H9 (cell line): ENCODE measurements around the gene KLRC3. TPM values are rescaled to one million over a fixed set of nuclear protein-coding genes. Genes with fewer than 3 reads are reported as not detected.

ENCODE experiments used
- DNase-seq: peaks from one replicate; pipeline ENCODE4 v3.0.0-alpha.2; 2017
- H2AFZ ChIP-seq: one replicate; pipeline ENCODE4 v1.6.1; 2013; ENCODE audit warnings: mild to moderate bottlenecking, low read length, control low read depth, moderate library complexity
- H2AK5ac ChIP-seq: 2 replicates; pipeline ENCODE4 v1.6.1; 2013; ENCODE audit warnings: low read length, control low read depth, mixed read lengths; ENCODE audit not compliant: insufficient read length
- H2BK120ac ChIP-seq: one replicate; pipeline ENCODE4 v1.6.1; 2013; ENCODE audit warnings: low read depth, mild to moderate bottlenecking, low read length, control low read depth, inconsistent platforms; ENCODE audit not compliant: poor library complexity, severe bottlenecking
- H2BK12ac ChIP-seq: 2 replicates; pipeline ENCODE4 v1.6.1; 2013; ENCODE audit warnings: low read length, control low read depth, mixed read lengths, low read depth; ENCODE audit not compliant: insufficient read length
- H2BK15ac ChIP-seq: 2 replicates; pipeline ENCODE4 v1.6.1; 2013; ENCODE audit warnings: low read depth, low read length, control low read depth
- H2BK20ac ChIP-seq: one replicate; pipeline ENCODE4 v1.6.1; 2013; ENCODE audit warnings: low read depth, mild to moderate bottlenecking, low read length, control low read depth, inconsistent platforms; ENCODE audit not compliant: poor library complexity, severe bottlenecking
- H2BK5ac ChIP-seq: 2 replicates; pipeline ENCODE4 v1.6.1; 2013; ENCODE audit warnings: low read length, control low read depth, mixed read lengths; ENCODE audit not compliant: insufficient read length
- H3K14ac ChIP-seq: 2 replicates; pipeline ENCODE4 v1.6.1; 2013; ENCODE audit warnings: low read length, control low read depth; ENCODE audit not compliant: insufficient read depth
- H3K18ac ChIP-seq: 2 replicates; pipeline ENCODE4 v1.6.1; 2013; ENCODE audit warnings: low read depth, mild to moderate bottlenecking, mixed read lengths, low read length, control low read depth; ENCODE audit not compliant: insufficient read length
- H3K23ac ChIP-seq: 2 replicates; pipeline ENCODE4 v1.6.1; 2013; ENCODE audit warnings: low read length, control low read depth, mixed read lengths, low read depth; ENCODE audit not compliant: insufficient read length
- H3K23me2 ChIP-seq: 2 replicates; pipeline ENCODE4 v1.6.1; 2013; ENCODE audit warnings: low read depth, mild to moderate bottlenecking, mixed read lengths, low read length, control low read depth; ENCODE audit not compliant: insufficient read length, poor library complexity, severe bottlenecking
- H3K27ac ChIP-seq: 2 replicates; pipeline ENCODE4 v1.5.1; 2013; ENCODE audit warnings: low read length, control low read depth, mixed read lengths, low read depth; ENCODE audit not compliant: insufficient read length
- H3K27me3 ChIP-seq: 2 replicates; pipeline ENCODE4 v1.6.1; 2013; ENCODE audit warnings: low read length, control low read depth, inconsistent platforms; ENCODE audit not compliant: insufficient read depth
- H3K4ac ChIP-seq: 2 replicates; pipeline ENCODE4 v1.6.1; 2013; ENCODE audit warnings: low read depth, mild to moderate bottlenecking, control low read depth, inconsistent platforms, low read length, moderate library complexity
- H3K4me1 ChIP-seq: 2 replicates; pipeline ENCODE4 v1.6.1; 2013; ENCODE audit warnings: low read length, control low read depth, inconsistent platforms; ENCODE audit not compliant: insufficient read depth
- H3K4me2 ChIP-seq: 2 replicates; pipeline ENCODE4 v1.6.1; 2013; ENCODE audit warnings: low read length, control low read depth, mixed read lengths; ENCODE audit not compliant: insufficient read length, insufficient read depth
- H3K56ac ChIP-seq: 2 replicates; pipeline ENCODE4 v1.6.1; 2013; ENCODE audit warnings: low read depth, mild to moderate bottlenecking, mixed read lengths, low read length, control low read depth; ENCODE audit not compliant: insufficient read length
- H3K79me1 ChIP-seq: 2 replicates; pipeline ENCODE4 v1.6.1; 2013; ENCODE audit warnings: low read depth, mild to moderate bottlenecking, moderate library complexity, low read length, control low read depth, inconsistent platforms; ENCODE audit not compliant: insufficient read depth, poor library complexity, severe bottlenecking
- H3K79me2 ChIP-seq: 2 replicates; pipeline ENCODE4 v1.6.1; 2013; ENCODE audit warnings: low read length, control low read depth, inconsistent platforms; ENCODE audit not compliant: insufficient read depth
- H3K9ac ChIP-seq: 2 replicates; pipeline ENCODE4 v1.6.1; 2013; ENCODE audit warnings: low read length, control low read depth, mixed read lengths; ENCODE audit not compliant: insufficient read length; ENCODE audit errors: extremely low read depth
- H3K9me3 ChIP-seq: one replicate; pipeline ENCODE4 v1.6.1; 2013; ENCODE audit warnings: low read depth, low read length, inconsistent platforms; ENCODE audit not compliant: control insufficient read depth
- H3T11ph ChIP-seq: one replicate; pipeline ENCODE4 v1.6.1; 2013; ENCODE audit warnings: mild to moderate bottlenecking, low read length, control low read depth, inconsistent platforms
- H4K20me1 ChIP-seq: one replicate; pipeline ENCODE4 v1.6.1; 2013; ENCODE audit not compliant: control insufficient read depth, insufficient read length, insufficient read depth
- H4K5ac ChIP-seq: 2 replicates; pipeline ENCODE4 v1.6.1; 2013; ENCODE audit warnings: low read depth, mild to moderate bottlenecking, mixed read lengths, low read length, control low read depth; ENCODE audit not compliant: insufficient read length
- H4K8ac ChIP-seq: replicated peaks from 2 replicates; pipeline ENCODE4 v1.6.1; 2013; ENCODE audit warnings: low read length, control low read depth, mixed read lengths, low read depth; ENCODE audit not compliant: insufficient read length
- H4K91ac ChIP-seq: 2 replicates; pipeline ENCODE4 v1.6.1; 2013; ENCODE audit warnings: low read depth, mild to moderate bottlenecking, moderate library complexity, mixed read lengths, low read length, control low read depth; ENCODE audit not compliant: insufficient read length
- H3K27ac Mint-ChIP-seq, 3 experiments: 2 replicates in 2 of 3; 3 replicates in 1 of 3; pipeline ENCODE4 v1.8.0; 2020 to 2021; ENCODE audit warnings: mixed read lengths in 3 of 3, mild to moderate bottlenecking in 1 of 3, moderate library complexity in 1 of 3
- H3K27me3 Mint-ChIP-seq: 2 replicates; pipeline ENCODE4 v1.8.0; 2021; ENCODE audit warnings: low read depth, mild to moderate bottlenecking, moderate library complexity, mixed read lengths
- H3K36me3 Mint-ChIP-seq, 3 experiments: 2 replicates in 2 of 3; 3 replicates in 1 of 3; pipeline ENCODE4 v1.8.0; 2020 to 2021; ENCODE audit warnings: low read depth in 3 of 3, mixed read lengths in 3 of 3; ENCODE audit not compliant: insufficient read depth in 1 of 3
- H3K4me1 Mint-ChIP-seq, 2 experiments: 2 replicates each; pipeline ENCODE4 v1.8.0; 2020; ENCODE audit warnings: mixed read lengths in 2 of 2
- H3K4me3 Mint-ChIP-seq, 2 experiments: 2 replicates in 1 of 2; 3 replicates in 1 of 2; pipeline ENCODE4 v1.8.0; 2020 to 2021; ENCODE audit warnings: mild to moderate bottlenecking in 2 of 2, mixed read lengths in 2 of 2, moderate library complexity in 1 of 2
- H3K9me3 Mint-ChIP-seq, 2 experiments: 2 replicates in 1 of 2; 3 replicates in 1 of 2; pipeline ENCODE4 v1.8.0; 2020; ENCODE audit warnings: mild to moderate bottlenecking in 2 of 2, mixed read lengths in 2 of 2, moderate library complexity in 1 of 2
- WGBS: extraction: QIAGEN DNeasy Blood & Tissue Kit; methylation state at CpG from one replicate; pipeline ENCODE4 v1.1.7; 2013; ENCODE audit warnings: missing lambda C conversion rate, low lambda C conversion rate, mixed read lengths; ENCODE audit not compliant: insufficient read length; ENCODE audit errors: extremely low coverage; 5-methylcytosine and 5-hydroxymethylcytosine counted together
- total RNA-seq: library from RNA; stranded (reverse); gene quantifications from 2 replicates; pipeline ENCODE4 v1.2.1, GENCODE V29; 2021
- TF ChIP-seq, protein P1 (sequence below): fragments of 200-600 bp; sonication (generic); conservative IDR thresholded peaks from 3 replicates; pipeline ENCODE4 v1.8.0; 2021; ENCODE audit warnings: antibody characterized with exemption, mild to moderate bottlenecking

The KLRC3 gene
- total RNA-seq, 1 experiment from 2014 or later = not detected

DNA sequence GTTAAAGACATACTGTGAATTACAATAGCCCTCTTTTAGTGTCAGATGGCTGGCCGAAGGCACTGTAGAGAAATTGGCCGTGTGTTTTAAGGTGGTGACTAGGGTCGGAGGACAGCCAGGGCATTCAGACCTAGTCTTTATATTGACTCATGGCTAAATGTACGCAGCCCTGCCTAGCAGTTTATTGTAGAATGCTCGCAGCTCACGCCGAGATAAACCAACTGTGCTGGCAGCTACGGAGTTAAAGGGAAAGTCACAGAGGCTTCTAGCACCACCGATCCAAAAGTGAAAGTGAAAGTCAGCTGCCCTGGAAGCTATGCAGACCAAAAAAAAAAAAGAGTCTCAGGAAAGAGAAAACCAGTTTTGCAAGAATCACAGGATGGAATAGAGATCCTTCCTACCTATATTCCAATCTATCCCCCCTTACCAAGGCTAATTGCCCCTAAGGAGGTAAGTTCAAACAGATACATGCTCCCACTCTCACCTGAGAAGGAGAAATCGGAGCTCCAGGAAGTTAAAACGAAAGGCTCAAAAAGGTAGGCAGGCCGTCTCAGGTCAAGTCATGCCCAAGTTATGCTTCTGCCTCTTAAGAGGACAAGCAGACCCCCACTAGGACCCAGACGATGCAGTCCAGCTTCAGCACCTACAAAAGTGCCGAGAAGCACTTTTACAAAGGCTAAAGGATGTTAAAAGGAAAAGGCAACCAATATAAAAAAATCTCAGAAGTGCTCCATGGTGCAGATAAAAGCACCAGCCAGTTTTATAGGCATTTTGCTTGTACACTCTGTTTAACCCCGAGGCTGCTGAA is 55.4 kb downstream of the KLRC3 start:
- TF ChIP-seq, protein P1, sequence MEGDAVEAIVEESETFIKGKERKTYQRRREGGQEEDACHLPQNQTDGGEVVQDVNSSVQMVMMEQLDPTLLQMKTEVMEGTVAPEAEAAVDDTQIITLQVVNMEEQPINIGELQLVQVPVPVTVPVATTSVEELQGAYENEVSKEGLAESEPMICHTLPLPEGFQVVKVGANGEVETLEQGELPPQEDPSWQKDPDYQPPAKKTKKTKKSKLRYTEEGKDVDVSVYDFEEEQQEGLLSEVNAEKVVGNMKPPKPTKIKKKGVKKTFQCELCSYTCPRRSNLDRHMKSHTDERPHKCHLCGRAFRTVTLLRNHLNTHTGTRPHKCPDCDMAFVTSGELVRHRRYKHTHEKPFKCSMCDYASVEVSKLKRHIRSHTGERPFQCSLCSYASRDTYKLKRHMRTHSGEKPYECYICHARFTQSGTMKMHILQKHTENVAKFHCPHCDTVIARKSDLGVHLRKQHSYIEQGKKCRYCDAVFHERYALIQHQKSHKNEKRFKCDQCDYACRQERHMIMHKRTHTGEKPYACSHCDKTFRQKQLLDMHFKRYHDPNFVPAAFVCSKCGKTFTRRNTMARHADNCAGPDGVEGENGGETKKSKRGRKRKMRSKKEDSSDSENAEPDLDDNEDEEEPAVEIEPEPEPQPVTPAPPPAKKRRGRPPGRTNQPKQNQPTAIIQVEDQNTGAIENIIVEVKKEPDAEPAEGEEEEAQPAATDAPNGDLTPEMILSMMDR = no peak
- DNase-seq = peak; percentile 79
- Histone ChIP-seq H3K9me3 (no peaks in the 10 kb centered on the region), H3K27ac (peak overlapping the region; percentile 15), H3K79me1 (no peaks in the 10 kb centered on the region), H3K23ac (no peak overlapping the region), H3K4ac (no peak overlapping the region), H3K18ac (peak overlapping the region; percentile 32), H2BK5ac (no peak overlapping the region), H3K4me2 (peak overlapping the region; percentile 99), H2AK5ac (no peak overlapping the region), H3K79me2 (no peaks in the 10 kb centered on the region), H2BK20ac (no peak overlapping the region), H2AFZ (peak overlapping the region; percentile 97), H2BK12ac (no peak overlapping the region), H4K8ac (no peak overlapping the region), H4K20me1 (no peaks in the 10 kb centered on the region), H3K9ac (peak overlapping the region; percentile 20), H3K27me3 (no peaks in the 10 kb centered on the region), H3K14ac (peak overlapping the region; percentile 33; the same call in 1 of the 2 replicates), H3K4me1 (peaks cover 15% of the 10 kb centered on the region; the same call in 1 of the 2 replicates), H3K56ac (no peak overlapping the region), H4K91ac (no peak overlapping the region), H2BK120ac (no peak overlapping the region), H3T11ph (no peak overlapping the region), H4K5ac (no peak overlapping the region), H2BK15ac (no peak overlapping the region), H3K23me2 (peaks cover 12% of the 10 kb centered on the region)
- no CpG with 5 or more reads among the region's 15 CpGs for WGBS
- H3K27me3 Mint-ChIP-seq = no peaks in the 10 kb centered on the region; the same call in 1 of the 2 replicates
- H3K9me3 Mint-ChIP-seq = peaks cover 4 to 9% of the 10 kb centered on the region in 2 experiments; a peak in 3 of 5 replicates
- peaks cover 3 to 9% (median 8%) of the 10 kb centered on the region in 3 experiments; a peak in 5 of 7 replicates for H3K36me3 Mint-ChIP-seq
- peaks cover 19 to 30% of the 10 kb centered on the region in 2 experiments for H3K4me1 Mint-ChIP-seq
- H3K27ac Mint-ChIP-seq = no peak overlapping the region
- no peak overlapping the region for H3K4me3 Mint-ChIP-seq
